Esophagus squamous epithelium (tissue), 5 donors: ENCODE results near the gene RREB1. TPM values are rescaled to one million over a fixed set of nuclear protein-coding genes. Genes with fewer than 3 reads are reported as not detected.

Experiments used
- DNase-seq: peaks from one replicate; lab custom pipeline; 2025; lab: John Stamatoyannopoulos, UW
- H3K27ac ChIP-seq, 4 donors: fragments of 200-600 bp; sonication (generic); one replicate each; pipeline ENCODE4 v1.5.1; 2016 to 2019; ENCODE audit warnings: mild to moderate bottlenecking in 1 of 4
- H3K27me3 ChIP-seq, 4 donors: fragments of 200-600 bp; sonication (generic); 1 replicate in 3 of 4; 2 replicates in 1 of 4; pipeline versions ENCODE4 v1.5.1 to v1.6.0; 2017 to 2021; ENCODE audit warnings: antibody characterized with exemption in 1 of 4
- H3K36me3 ChIP-seq, 3 donors: fragments of 200-600 bp; sonication (generic); one replicate each; pipeline ENCODE4 v1.5.1; 2016 to 2019
- H3K4me1 ChIP-seq, 3 donors: fragments of 200-600 bp; sonication (generic); one replicate each; pipeline ENCODE4 v1.5.1; 2017 to 2019
- H3K4me3 ChIP-seq, 4 donors: fragments of 200-600 bp; sonication (generic); 1 replicate in 3 of 4; 2 replicates in 1 of 4; pipeline ENCODE4 v1.5.1; 2016 to 2019; ENCODE audit warnings: mild to moderate bottlenecking in 2 of 4, moderate library complexity in 1 of 4
- H3K9me3 ChIP-seq, 3 donors: fragments of 200-600 bp; sonication (generic); one replicate each; pipeline ENCODE4 v1.5.1; 2016 to 2019
- CTCF ChIP-seq, 6 experiments: fragments of 450-650 bp in 4 of 6; fragments of 200-600 bp in 2 of 6; sonication (generic) in 2 of 6; IDR thresholded peaks; one replicate each; pipeline ENCODE4 v1.5.1; 2016 to 2019; ENCODE audit warnings: antibody characterized with exemption in 6 of 6, mild to moderate bottlenecking in 4 of 6, moderate library complexity in 4 of 6
- POLR2A ChIP-seq, 4 donors: fragments of 450-650 bp; IDR thresholded peaks; one replicate each; pipeline ENCODE4 v1.6.1; 2017; ENCODE audit warnings: antibody characterized with exemption in 4 of 4, mild to moderate bottlenecking in 4 of 4, moderate library complexity in 3 of 4
- WGBS, 2 donors: methylation state at CpG; one replicate each; pipeline ENCODE4 v1.1.5; 2018; 5-methylcytosine and 5-hydroxymethylcytosine counted together
- intact Hi-C: fragments of 100-400 bp; cut with DNase I; formaldehyde crosslinking; loops from one replicate; pipeline ENCODE4 v1.15.0; 2022
- small RNA-seq, 4 donors: library from RNA; depleted of rRNA; stranded (forward); fragments of <200 nt; gene quantifications; one replicate each; pipeline ENCODE3, GENCODE V24; 2016
- total RNA-seq, 4 donors: library from RNA; depleted of rRNA; stranded (reverse); fragments of >200 nt; gene quantifications; one replicate each; pipeline ENCODE4 v1.1.0, GENCODE V29; 2016
- donor health status: DM: yes; HTN: yes; CAD: no.

Gene RREB1
- total RNA-seq, 4 donors from 2014 or later, result 41.7 to 79.6 (median 57.5) TPM

GRCh38 chr6:7292596-7293255 lies 185.0 kb downstream of the RREB1 start:
- Histone ChIP-seq H3K9me3 (no peaks in the 10 kb centered on the region), H3K4me1 (no peaks in the 10 kb centered on the region), H3K27me3 (no peaks in the 10 kb centered on the region), H3K4me3 (no peak overlapping the region), H3K36me3 (peaks cover 5 to 97% (median 28%) of the 10 kb centered on the region in 3 donors), H3K27ac (peak overlapping the region in 1 of 4 donors; percentile 1)
- intact Hi-C loops, result no loop called here
- TF ChIP-seq POLR2A (IDR thresholded peaks at IDR 0.05), result no peak
- WGBS, 2 donors, result 77 to 89% methylated on average over 6 of the region's 6 CpGs
- no peak for DNase-seq

GRCh38 chr6:7295916-7296315 lies 188.2 kb downstream of the RREB1 start:
- WGBS, 2 donors, result 81 to 91% methylated on average over 3 of the region's 3 CpGs
- no peaks in the 10 kb centered on the region for H3K27me3 ChIP-seq
- no peak overlapping the region for H3K27ac ChIP-seq
- peaks cover 5 to 100% (median 35%) of the 10 kb centered on the region in 3 donors for H3K36me3 ChIP-seq
- intact Hi-C loops, result no loop called here
- DNase-seq, result no peak
- TF ChIP-seq POLR2A (IDR thresholded peaks at IDR 0.05) (no peak), CTCF (IDR thresholded peaks at IDR 0.05) (no peak)
- no peaks in the 10 kb centered on the region for H3K4me1 ChIP-seq
- no peaks in the 10 kb centered on the region for H3K9me3 ChIP-seq
- no peak overlapping the region for H3K4me3 ChIP-seq

DNA sequence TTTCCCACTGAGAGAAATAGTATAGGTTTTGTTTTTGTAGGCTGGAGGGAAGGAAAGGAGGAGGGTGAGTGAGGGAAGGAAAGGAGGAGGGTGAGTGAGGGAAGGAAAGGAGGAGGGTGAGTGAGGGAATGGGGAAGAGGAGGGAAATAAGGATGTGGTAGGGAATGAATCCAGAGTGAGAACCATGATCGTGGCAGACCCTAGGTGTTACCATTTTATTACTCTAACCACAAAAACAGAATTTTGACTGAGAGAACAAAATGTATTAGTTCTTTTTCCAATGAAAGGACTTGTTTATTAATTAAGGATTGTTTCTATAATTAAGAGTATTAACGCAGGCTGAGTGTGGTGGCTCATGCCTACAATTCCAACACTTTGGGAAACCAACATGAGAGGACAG lies 188.8 kb downstream of the RREB1 start:
- no peak overlapping the region for H3K27ac ChIP-seq
- DNase-seq, result no peak
- H3K4me1 ChIP-seq, result no peaks in the 10 kb centered on the region
- no peaks in the 10 kb centered on the region for H3K9me3 ChIP-seq
- intact Hi-C loops, result no loop called here
- WGBS, 2 donors, result 79 to 92% methylated on average over 2 of the region's 2 CpGs
- no peak overlapping the region for H3K4me3 ChIP-seq
- peaks cover 5 to 100% (median 42%) of the 10 kb centered on the region in 3 donors for H3K36me3 ChIP-seq
- TF ChIP-seq CTCF (IDR thresholded peaks at IDR 0.05) (no peak), POLR2A (IDR thresholded peaks at IDR 0.05) (no peak)
- H3K27me3 ChIP-seq, result no peaks in the 10 kb centered on the region

DNA sequence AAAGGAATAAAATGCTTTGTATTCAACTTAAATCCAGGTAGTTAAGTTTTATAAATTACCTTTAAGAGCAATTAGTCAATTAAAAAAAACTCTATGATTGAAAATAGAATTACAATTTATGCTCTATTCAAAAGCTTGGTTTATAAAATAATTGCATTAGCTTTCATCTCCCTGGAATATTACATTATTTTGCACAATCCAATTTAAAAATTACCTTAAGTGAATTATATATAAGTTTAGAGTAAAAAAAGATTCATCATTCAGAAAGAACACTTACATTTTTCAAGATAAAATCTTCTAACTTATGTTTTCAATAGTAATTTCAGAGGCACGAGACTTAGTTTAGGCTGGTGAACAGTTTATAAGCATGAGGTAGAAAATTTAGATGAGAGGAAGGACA lies 190.4 kb downstream of the RREB1 start:
- Histone ChIP-seq H3K9me3 (no peaks in the 10 kb centered on the region), H3K4me1 (no peaks in the 10 kb centered on the region), H3K27me3 (no peaks in the 10 kb centered on the region), H3K36me3 (peaks cover 5 to 100% (median 52%) of the 10 kb centered on the region in 3 donors), H3K27ac (no peak overlapping the region), H3K4me3 (no peak overlapping the region)
- 82 to 91% methylated on average over 1 of the region's 1 CpG for WGBS, 2 donors
- DNase-seq, result no peak
- intact Hi-C loops, result no loop called here
- TF ChIP-seq CTCF (IDR thresholded peaks at IDR 0.05), result no peak
- no peak for TF ChIP-seq POLR2A (IDR thresholded peaks at IDR 0.05)

DNA sequence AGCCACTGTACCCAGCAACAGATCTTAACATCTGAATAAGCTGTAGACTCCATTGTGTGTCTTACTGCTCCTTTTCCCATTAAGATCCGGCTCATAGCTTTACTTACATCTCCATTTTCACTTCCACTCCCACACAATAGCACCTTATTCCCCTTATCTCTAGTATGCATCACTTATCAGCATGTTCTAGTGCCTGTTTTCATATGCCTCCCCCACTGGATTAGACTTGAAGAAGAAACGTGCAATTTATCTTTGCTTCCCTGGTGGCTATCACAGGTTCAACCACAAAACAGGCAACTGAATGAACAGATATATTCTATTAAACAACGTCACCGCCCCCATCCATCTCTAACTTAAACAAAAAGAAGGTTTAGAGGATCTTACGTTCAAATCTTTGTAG lies 193.2 kb downstream of the RREB1 start:
- H3K36me3 ChIP-seq, result peaks cover 0 to 100% (median 47%) of the 10 kb centered on the region in 3 donors
- 86 to 92% methylated on average over 5 of the region's 5 CpGs for WGBS, 2 donors
- DNase-seq, result no peak
- no peak overlapping the region for H3K27ac ChIP-seq
- H3K4me1 ChIP-seq, result no peaks in the 10 kb centered on the region
- no peaks in the 10 kb centered on the region for H3K27me3 ChIP-seq
- TF ChIP-seq CTCF (IDR thresholded peaks at IDR 0.05) (no peak), POLR2A (IDR thresholded peaks at IDR 0.05) (no peak)
- no peaks in the 10 kb centered on the region for H3K9me3 ChIP-seq
- intact Hi-C loops, result no loop called here
- no peak overlapping the region for H3K4me3 ChIP-seq

Small RNA genes within 50 kb of the gene (small RNA-seq; reads per million reads assigned to genes)
- gene RF00019, result 0 reads per million in 4 donors

Other genes starting within 250 kb of the RREB1 start
- gene SSR1, start 205.2 kb downstream of the RREB1 start, total RNA-seq, result 100 to 1,000 TPM in 1 of 4 donors, 10 to 100 TPM in 3; 39.5 to 122 (median 80.8) TPM